NB4 (cell line): Measurements from ENCODE around the gene ALPP.
"Not testable (repeated sequence)": the region's sequence is repeated elsewhere in the genome, so short reads cannot be mapped to it uniquely, and the experiment has no call there.

Experiments
- DNase-seq: peaks from one replicate; pipeline ENCODE4 v3.0.0; 2010; ENCODE audit warnings: low read depth
- H3K4me3 ChIP-seq: one replicate; pipeline ENCODE4 v1.5.1; 2011; ENCODE audit warnings: mild to moderate bottlenecking, low read depth, low read length, moderate library complexity
- MYC ChIP-seq: IDR thresholded peaks from 2 replicates; pipeline ENCODE4 v1.6.1; 2011; ENCODE audit warnings: low read depth, low read length
- POLR2A ChIP-seq: IDR thresholded peaks from 2 replicates; pipeline ENCODE4 v1.6.1; 2011; ENCODE audit warnings: mild to moderate bottlenecking; ENCODE audit not compliant: insufficient read length; ENCODE audit errors: extremely low read depth
- TF ChIP-seq, protein P1 (sequence below): IDR thresholded peaks from one replicate; pipeline ENCODE4 v1.5.1; 2012; ENCODE audit warnings: low read depth, low read length
- TF ChIP-seq, protein P2 (sequence below): IDR thresholded peaks from 2 replicates; pipeline ENCODE4 v1.6.1; 2011; ENCODE audit warnings: low read depth, low read length

Gene ALPP

DNA sequence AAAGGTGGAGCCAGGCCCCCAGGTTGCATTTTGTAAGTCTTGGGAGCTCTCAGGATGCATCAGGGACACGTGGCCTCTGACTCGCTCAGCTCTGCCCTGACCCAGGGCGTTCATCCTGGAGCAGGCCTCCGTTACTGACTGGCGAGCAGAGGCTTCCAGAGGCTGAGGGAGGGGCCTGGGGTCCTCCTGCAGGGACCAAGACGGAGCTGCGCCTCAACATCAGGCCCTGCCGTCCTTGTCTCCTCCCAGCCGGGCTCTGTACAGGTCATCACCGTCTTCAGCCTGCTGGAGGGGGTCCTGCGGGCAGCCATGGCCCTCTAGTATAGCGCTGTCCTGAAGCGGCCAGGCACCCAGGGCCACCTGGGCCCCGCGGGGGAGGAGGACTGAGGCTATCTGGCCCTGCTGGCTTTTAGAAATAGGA lies 10.2 kb upstream of the ALPP start:
- TF ChIP-seq, protein P1, sequence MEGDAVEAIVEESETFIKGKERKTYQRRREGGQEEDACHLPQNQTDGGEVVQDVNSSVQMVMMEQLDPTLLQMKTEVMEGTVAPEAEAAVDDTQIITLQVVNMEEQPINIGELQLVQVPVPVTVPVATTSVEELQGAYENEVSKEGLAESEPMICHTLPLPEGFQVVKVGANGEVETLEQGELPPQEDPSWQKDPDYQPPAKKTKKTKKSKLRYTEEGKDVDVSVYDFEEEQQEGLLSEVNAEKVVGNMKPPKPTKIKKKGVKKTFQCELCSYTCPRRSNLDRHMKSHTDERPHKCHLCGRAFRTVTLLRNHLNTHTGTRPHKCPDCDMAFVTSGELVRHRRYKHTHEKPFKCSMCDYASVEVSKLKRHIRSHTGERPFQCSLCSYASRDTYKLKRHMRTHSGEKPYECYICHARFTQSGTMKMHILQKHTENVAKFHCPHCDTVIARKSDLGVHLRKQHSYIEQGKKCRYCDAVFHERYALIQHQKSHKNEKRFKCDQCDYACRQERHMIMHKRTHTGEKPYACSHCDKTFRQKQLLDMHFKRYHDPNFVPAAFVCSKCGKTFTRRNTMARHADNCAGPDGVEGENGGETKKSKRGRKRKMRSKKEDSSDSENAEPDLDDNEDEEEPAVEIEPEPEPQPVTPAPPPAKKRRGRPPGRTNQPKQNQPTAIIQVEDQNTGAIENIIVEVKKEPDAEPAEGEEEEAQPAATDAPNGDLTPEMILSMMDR: no peak
- TF ChIP-seq, protein P2, sequence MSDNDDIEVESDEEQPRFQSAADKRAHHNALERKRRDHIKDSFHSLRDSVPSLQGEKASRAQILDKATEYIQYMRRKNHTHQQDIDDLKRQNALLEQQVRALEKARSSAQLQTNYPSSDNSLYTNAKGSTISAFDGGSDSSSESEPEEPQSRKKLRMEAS: no peak
- TF ChIP-seq MYC (no peak), POLR2A (no peak)
- H3K4me3 ChIP-seq: no peak overlapping the region
- DNase-seq: no peak

DNA sequence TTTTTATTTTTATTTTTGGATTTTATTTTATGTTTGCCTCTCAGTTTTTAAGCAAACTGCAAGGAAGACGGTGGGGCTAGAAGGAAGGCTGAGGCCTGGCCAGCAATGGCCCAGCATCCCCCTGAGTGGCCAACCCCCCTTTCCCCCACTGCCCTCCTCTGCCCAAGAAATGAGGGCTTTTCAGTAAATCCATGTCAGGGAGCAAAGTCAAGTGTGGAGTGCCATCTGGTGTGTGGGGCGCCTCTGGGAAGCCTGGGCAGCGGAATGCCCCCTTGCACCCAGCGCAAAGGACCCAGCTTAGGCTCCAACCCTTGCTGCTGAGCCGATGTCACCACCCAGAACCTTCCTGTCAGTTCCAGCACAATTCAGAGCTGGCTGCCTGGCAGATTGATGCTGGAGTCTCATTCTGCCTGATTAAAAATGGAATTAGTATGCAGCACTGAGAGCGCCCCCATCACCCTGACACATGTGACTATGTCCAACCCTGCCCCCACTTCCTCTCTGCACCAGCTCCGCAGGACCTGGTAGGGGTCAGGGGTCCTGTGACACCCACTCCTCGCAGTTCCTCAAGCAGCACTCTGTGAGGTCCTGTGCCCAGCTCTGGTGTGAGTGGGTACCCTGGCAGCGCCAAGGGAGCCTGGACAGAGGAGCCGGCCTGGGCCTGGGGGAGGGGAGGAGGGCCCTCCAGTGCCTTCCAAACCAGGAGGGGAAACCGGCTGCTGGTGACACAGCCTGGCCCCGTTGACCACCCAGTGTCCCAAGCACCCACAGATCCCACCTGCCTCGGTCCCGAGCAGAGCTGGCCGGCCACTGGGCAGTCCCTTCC lies 9.2 kb upstream of the ALPP start:
- no peak overlapping the region for H3K4me3 ChIP-seq
- TF ChIP-seq, protein P2: no peak
- DNase-seq: no peak

DNA sequence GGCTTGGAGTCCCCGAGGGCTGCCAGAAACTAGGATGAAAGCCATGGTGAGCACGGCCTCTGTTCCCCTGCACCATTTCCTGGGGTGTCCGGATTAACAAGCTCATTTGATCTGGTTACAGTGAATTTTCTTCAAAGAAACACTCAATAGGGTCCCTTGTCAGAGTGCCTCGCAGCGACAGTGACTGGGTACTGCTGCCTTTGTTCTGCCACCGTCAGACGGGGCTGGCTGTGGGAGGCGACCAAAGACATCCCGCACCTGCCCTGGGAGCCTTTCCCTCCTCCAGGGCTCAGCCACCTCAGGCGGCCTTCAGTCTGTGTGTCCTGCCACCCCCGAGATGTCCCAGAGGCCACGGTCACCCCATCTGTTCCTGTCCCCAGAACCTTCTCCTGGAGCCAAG lies 8.5 kb upstream of the ALPP start:
- H3K4me3 ChIP-seq, DNase-seq: not testable (repeated sequence)

DNA sequence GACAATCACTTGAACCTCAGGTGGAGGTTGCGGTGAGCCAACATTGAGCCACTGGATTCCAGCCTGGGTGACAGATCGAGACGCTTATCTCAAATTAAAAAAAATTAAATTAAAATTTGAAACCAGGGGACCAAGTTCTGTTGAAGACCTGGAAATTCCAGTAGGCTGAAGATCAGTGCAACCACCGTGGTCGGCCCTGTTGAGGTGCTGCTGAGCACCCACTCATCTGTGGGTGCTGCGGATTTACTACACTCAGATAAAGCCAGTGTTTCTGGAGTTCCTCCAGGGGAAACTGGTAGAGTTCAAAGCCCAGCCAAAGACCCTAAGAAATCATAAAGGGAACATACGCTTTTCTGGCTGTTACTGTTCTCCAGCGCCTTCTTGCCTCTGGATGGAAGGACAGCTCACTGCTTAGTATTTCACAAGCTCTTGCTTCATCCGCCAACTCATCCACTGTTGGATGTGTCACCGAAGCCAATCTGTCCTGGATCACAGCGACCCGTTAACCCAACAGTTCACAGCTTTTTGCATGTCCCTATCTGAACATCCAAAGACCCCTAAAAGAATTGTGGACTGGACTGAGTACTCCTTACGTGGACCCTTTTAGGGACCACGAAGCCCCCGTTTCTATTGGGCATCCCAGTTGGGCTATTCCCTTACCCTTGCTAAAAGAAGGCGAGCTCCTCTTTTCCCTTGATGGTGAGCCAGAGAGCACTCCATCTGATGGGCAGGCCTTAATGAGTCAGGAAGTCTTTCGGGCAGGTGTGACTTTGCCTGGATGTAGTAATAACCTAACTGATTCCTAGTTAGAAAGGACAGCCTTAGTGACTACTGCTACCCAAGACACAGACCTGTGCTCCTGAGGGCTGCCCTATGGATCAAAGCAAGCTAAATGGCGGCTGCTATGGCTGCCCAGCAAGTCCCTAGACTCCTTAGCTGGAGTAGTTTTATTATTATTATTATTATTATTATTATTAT lies 6.0 kb upstream of the ALPP start:
- no peak for TF ChIP-seq MYC
- no peak for TF ChIP-seq POLR2A
- TF ChIP-seq, protein P1: no peak
- TF ChIP-seq, protein P2: no peak
- H3K4me3 ChIP-seq: no peak overlapping the region
- DNase-seq: peak; percentile 91

DNA sequence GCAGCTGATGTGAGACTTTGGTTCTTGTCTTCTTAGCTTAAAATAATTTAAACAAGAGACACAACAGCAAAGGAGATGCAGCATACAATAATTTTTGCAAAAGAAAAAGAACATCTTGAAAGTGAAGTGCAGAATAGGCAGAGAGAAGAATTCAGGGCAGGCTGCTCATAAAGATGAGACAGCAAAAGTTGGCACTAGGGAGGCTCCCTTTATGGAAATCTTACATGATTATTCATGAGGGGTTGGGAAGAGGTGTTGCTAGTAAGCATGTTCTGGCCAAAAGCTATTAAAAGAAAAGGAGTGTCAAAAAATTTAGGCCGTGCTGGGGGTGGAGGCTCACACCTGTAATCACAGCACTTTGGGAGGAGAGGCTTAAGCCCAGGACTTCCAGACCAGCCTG lies 4.2 kb upstream of the ALPP start:
- H3K4me3 ChIP-seq: no peak overlapping the region
- no peak for TF ChIP-seq POLR2A
- TF ChIP-seq, protein P1: no peak
- TF ChIP-seq MYC: no peak
- TF ChIP-seq, protein P2: no peak
- DNase-seq: no peak

DNA sequence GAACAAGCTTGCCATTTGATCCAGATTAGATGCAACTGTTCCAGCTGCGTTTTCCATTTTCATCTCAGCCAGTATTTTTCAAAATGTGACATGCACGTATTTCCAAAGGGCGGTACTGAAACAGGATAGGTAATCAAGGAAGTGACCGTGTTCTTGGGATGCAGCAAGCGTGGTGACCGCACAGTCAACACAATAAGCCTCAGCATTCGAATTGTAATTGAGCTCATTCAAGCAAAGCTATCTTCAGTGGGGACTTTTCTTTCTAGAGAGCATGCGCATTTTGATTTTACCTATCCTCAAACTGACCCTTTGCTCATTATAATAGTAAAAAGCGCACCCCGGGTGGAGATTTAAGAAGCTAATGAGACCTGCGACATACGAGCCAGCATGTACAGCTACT lies 3.4 kb upstream of the ALPP start:
- no peak overlapping the region for H3K4me3 ChIP-seq
- TF ChIP-seq, protein P2: no peak
- TF ChIP-seq, protein P1: no peak
- TF ChIP-seq MYC: no peak
- TF ChIP-seq POLR2A: no peak
- no peak for DNase-seq
